GM18951 (cell line): ENCODE data around the gene EGFL8.
"Not testable (repeated sequence)": the region's sequence is repeated elsewhere in the genome, so short reads cannot be mapped to it uniquely, and the experiment has no call there.

Source experiments
- POLR2A ChIP-seq: IDR thresholded peaks from 4 replicates; pipeline ENCODE4 v1.6.1; 2011; ENCODE audit warnings: mild to moderate bottlenecking; ENCODE audit not compliant: insufficient read length, insufficient read depth; ENCODE audit errors: extremely low read depth
- in situ Hi-C: fragments of 300-500 bp; cut with MboI; formaldehyde crosslinking; loops from one replicate; pipeline ENCODE4 v1.12.0; 2022; ENCODE audit warnings: low sequenced_read_pairs, mixed read lengths, inconsistent platforms; ENCODE audit not compliant: unreplicated experiment

The EGFL8 gene

DNA sequence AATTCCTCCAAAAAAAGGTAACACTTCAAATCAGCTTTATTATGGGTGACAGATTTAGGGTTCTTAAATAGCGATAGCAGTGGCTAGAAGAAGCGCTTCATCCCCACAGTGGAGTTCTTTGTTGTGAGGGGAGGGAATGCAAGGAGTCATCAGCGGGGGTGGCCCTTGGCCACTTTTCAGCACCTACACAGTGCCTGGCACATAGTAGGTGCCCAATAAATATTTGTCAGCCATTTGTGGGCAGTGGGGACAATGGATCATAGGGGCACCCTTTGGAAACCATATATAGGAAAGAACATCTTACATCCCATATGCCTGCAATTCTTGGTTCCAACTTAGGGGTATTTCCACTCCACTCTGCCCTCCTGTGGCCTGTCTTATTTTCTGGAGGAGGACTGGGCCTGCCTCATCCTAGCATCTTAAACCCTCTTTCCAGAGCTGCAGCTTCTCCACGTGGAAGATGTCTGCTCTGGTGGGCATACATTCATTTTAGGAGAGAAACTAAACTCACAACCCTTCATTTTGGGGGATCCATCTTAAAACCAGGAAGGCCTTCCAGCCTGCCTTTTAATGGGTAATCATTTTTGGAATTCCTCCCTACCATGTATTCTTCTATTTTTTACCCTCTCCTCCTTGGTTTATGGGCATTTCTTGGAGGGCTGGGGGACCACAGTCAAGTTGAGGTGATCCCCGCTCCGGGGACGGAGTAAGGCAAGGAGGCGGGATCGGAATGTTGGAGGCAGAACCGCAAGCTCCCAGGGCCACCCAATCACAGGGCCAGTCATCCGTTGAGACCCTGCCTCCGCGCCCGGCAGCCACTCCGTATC is 30.6 kb downstream of the EGFL8 start:
- in situ Hi-C loops: no loop called here
- peak; percentile 48 for TF ChIP-seq POLR2A

GRCh38 chr6:32195652-32195901 is 31.2 kb downstream of the EGFL8 start:
- in situ Hi-C loops: no loop called here
- no peak for TF ChIP-seq POLR2A

DNA sequence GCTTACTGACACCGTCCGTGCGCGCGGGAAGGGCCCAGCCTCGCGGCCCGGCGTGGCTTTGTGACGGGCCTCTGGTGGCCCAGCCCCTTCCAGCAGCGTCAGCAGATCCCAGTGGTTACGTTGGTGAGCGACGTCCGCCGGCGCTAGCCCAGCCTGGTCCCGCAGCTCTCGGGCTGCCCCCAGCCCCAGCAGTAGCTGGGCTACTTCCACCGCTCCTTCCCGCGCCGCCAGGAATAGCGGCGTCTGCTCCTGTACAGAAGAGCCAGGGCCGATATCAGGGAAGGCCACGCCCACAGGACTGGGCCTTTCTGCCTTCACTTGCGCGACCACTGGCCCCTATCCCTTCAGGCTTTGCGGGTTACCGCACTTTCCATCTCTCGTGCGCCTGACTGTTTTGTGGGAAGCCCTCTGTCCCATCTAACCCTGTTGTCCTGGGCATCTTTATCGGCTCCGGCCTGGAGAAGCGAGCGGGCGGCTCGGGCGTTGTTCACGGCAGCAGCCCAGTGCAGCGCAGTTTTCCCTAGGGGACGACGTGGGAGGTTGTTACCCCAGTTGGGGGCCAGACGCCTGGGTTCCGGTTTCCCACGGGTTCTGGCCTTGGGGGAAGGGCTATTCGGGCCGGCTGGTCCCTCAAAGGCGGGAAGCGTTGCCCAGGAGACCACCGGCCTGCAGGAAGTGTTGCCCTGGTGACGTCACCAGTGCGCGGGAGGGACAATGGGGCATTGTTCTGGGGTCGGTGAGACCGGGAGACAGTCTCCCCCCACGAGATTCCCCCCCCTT is 31.7 kb downstream of the EGFL8 start:
- in situ Hi-C loops: no loop called here
- peak; percentile 88 for TF ChIP-seq POLR2A

GRCh38 chr6:32196682-32197616 is 32.6 kb downstream of the EGFL8 start:
- TF ChIP-seq POLR2A: no peak
- in situ Hi-C loops: no loop called here

DNA sequence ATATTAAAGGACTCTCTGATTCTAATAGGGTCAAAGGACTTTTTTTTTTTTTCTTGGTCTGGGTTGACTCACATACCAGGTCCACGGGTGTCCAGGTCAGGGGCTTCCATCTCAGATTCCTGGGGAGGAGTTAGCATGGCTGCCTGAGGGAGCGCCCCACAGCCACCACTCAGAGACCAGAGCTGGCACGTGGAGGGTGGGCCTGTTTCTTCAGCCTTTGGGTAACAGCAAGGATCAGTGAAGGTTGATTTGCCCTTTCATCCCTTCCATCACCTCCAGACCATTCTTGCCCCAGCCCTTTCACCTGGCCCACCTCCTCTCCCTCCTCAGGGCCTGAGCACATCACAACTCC is 33.9 kb downstream of the EGFL8 start:
- TF ChIP-seq POLR2A: no peak
- in situ Hi-C loops: no loop called here

GRCh38 chr6:32198866-32199265 is 34.5 kb downstream of the EGFL8 start:
- in situ Hi-C loops: no loop called here
- TF ChIP-seq POLR2A: no peak

DNA sequence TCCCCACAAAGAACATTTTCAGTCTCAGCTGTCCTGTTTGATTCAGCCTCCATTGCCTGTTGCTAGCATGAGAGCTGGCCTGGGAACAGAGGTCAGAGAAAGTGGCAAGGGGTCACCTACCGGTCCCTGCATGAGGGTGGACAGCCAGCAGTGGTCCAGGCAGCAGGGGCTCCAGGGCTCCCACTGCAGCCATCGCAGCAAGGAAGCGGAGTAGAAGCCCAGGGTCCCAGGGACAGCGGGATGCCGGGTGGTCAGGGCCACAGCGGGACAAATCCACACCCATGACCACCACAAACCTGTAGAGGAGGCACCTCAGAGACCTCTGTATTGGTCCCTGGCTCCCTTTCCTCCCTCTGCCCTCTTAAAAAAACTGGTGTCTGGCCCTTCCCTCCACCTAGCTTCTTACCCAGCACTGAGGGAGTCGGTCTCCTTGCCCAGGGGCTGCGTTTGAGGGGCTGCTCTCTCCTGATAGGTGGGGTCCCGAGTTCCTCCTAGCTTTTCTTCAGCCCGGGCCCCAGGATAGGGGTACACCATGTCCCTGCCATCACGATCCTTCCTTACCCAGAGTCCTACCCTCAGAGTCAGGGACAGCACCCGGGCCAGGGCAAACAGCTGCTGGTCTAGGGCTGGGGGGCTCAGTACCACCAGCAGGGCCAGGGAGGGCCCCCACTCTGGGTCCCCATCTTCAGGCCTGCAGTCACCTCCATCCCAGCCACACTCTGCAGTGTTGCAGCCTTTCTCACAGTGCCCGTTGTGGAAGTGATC is 36.5 kb downstream of the EGFL8 start:
- TF ChIP-seq POLR2A: no peak
- in situ Hi-C loops: no loop called here

DNA sequence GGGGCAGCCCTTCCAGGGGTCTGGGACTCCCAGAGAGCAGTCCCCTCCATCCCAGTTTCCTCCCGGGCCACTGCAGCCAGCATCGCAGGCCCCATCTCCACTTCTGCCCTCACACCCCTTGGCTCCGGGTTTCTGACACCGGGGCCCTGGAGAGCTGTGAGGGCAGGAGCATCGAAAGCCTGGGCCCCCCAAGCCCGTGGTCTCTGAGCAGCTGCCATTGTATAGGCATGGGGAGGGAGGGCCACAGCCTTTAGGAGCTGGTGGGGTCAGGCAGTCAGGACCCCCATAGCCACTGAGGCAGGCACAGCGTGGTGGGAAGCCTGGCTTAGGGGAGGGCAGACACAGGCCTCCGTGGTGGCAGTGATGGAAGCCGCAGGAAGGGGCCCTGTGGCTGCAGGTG is 37.8 kb downstream of the EGFL8 start:
- in situ Hi-C loops: no loop called here
- no peak for TF ChIP-seq POLR2A

DNA sequence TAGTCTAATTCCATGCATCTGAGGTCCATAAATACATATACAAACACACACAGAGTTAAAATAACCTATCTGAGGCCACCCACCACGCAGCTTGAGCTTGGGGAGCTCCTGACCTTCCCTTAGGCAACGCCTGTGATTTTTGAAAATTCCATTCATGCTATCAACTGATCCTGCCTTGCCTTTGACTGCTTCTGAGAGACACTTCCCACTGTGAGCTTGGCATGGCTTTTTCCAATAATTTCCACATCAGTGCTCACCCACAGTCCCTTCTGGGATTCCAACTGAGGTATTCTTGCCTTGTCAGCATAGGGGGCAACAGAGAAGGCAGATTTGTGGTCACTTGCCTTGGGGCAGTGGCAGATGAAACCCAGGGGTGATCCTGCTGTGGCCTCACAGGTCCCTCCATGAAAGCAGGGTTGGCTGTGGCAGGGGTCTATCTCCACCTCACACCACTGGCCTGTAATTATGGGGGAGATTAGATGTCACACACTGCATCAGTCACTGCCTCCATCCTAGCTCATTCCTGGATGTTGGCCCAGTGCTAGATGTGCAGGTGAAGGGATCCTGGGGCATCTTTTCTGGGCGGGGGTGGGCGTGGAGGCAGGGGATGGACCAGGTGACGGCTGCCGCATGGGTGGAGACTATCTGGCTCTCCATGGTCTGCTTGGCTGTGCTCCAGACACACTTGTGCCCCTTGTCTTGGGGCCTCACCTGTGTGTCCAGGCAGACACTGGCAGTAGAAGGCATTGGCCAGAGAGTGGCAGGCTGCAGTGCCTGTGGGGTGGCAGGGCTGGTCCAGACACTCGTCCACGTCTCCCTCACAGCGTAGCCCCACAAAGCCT is 39.3 kb downstream of the EGFL8 start:
- in situ Hi-C loops: no loop called here
- TF ChIP-seq POLR2A: no peak

GRCh38 chr6:32204268-32204715 is 39.9 kb downstream of the EGFL8 start:
- TF ChIP-seq POLR2A: no peak
- in situ Hi-C loops: no loop called here

DNA sequence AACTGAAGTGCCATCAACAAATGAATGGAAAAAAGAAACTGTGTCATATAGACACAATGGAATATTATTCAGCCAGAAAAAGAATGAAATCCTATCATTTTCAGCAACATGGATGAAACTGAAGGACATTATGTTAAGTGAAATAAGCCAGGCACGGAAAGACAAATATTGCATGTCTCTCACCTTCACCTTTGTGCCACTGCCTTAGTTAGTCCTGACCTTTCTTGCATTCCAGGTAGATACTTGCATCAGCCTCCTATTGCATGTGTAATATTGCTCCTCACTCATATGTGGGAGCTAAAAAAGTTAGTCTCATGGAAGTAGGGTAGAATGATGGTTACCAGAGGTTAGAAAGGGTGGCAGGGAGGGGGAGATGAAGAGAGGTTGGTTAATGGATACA is 44.6 kb downstream of the EGFL8 start:
- in situ Hi-C loops: no loop called here
- TF ChIP-seq POLR2A: no peak

- in situ Hi-C loops: no loop called here
- no peak for TF ChIP-seq POLR2A
These were observed 45.8 kb downstream of the EGFL8 start for GRCh38 chr6:32210191-32210601.

DNA sequence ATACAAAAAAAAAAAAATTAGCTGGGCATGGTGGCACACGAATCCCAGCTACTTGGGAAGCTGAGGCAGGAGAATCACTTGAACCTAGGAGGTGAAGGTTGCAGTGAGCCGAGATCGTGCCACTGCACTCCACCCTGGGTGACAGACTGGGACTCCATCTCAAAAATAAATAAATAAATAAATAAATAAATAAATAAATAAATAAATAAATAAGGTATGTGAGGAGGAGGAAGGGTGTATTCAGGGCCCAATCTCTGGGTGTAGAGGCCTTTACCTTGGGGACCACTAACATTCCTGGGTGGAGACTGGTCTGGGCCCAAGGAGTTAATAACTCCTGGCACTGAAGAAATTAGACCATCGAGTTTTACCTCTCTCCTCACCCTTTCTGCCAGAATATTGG is 47.0 kb downstream of the EGFL8 start:
- in situ Hi-C loops: not testable (repeated sequence)
